Activated CD4-positive, alpha-beta T cell treated with anti-CD3 and anti-CD28 coated beads, Interleukin-2, amount 50 U/mL, for 24 hours (primary cell): ENCODE measurements around the gene MADCAM1.

Source experiments
- DNase-seq, 2 donors: peaks; one replicate each; pipeline ENCODE4 v3.0.0-alpha.2; 2020; ENCODE audit warnings: low read depth in 1 of 2, low spot score in 1 of 2

MADCAM1 gene

GRCh38 chr19:508204-509150 is 12.2 kb downstream of the MADCAM1 start:
- DNase-seq: no peak

DNA sequence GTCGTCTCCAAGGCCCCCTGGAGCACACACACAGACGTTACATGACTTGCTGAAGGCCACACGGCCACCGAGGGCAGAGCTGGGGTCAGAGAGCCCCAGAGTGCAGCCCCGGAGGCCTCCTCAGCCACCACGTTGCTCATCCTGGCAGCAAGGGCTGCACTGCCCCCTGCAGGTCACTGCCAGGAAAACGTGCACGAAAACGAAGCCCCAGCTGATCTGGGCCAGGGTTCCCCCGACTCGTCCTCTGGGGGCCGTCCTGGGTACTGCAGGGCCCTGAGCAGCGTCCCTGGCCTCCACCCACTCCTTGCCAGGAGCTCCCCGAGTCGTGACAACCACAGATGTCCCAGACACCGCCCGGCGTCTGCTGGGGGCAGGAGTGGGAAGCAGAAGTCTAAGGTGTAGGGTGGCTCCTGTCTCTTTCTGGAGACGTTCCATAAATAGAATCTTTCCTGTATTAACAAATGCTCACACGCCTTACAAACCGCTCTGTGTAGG is 14.4 kb downstream of the MADCAM1 start:
- peak; percentile 91 to 92 for DNase-seq

DNA sequence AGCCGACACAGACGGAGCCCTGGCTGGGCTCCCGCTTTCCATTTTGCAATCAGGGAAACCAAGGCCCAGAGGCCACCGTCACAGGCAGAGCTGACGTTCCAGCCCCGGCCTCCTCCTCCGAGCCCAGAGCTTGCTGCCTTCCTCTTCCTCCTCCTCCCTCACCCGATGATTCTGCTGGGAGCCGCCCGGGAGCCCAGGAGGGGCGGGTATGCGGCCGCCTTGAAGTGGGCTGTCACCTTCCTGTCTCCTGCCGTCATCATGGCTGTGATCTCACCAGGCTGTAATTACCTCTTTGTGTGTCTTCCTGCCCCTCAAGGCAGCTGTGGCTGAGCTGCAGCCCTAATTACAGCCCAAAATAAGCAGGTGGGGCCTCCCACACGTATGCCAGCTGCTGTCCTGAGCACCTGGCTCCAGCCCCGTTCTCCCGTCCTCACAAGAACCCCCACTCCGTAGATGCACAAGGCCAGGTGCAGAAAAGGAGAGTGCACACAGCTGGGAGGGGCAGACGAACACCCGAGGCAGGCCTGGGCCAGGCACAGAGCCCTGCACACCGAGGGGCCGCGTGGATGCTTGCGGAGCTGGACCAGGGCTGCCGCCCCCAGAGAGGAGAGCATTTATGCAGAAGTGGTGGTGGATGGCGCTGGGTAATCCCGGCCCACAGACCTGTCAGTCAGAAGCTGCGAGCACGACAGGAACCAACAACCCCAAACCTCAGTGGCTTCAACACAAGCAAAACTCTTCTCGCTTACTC is 15.0 kb downstream of the MADCAM1 start:
- peak; percentile 41 to 68 for DNase-seq

DNA sequence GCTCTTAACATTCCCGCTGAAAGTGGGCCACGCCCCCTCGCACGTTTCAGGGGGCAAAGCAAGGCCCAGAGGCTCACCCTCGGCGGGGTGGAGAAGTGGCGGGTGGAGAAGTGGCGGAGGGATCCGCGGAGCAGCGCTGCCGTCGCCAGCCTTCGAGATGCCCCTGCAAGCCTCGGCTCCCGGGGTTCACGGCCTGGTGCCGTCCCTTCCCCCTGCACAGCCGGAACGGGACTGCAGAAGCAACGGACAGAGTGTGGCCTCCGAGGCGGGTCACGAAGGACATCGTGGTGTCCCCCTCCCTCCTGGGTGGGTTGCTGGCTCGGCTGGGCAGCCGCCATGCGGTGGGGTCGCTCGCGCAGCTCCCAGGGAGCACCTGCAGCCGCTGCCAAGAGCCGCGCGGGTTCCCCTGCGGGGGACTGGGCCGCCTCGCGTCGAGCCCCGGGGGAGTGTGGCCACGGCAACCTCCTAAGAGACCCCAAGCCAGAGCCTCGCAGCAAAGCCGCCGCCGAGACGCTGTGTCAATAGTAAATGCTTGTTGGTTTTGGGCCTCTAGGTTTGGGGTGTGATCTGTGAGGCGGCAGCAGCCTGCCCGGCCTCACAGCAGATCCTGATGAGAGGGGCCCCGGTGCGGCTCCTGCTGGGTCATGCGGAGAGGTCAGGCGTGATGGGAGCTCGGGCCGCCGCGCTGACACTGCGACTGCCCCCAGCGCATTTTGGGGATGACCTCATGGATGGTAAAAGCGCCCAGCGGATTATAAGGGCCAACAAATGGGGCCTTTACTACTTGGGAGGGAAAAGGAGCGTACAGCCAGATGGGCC is 16.5 kb downstream of the MADCAM1 start:
- DNase-seq: no peak

DNA sequence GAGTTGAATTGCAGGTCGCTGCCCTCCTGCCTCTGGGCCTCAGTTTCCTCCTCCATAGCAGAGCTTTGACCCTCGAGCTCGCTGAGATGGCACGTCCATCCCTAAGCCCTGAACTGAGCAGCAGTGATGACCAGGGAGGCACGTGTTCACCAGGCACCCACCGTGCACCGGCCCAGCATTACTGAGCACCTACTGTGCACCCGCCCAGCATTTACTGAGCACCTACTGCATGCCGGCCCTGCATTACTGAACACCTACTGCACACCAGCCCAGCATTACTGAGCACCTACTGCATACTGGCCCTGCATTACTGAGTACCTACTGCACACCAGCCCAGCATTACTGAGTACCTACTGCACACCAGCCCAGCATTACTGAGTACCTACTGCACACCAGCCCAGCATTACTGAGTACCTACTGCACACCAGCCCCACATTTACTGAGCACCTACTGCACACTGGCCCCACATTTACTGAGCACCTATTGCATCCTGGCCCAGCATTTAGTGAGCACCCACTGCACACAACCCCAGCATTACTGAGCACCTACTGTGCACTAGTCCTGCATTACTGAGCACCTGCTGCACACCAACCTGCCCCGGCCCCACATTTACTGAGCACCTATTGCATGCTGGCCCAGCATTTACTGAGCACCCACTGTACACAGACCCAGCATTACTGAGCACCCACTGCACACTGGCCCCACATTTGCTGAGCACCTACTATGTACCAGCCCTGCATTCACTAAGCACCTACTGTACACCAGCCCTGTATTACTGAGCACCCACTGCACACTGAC is 17.3 kb downstream of the MADCAM1 start:
- DNase-seq: no peak

DNA sequence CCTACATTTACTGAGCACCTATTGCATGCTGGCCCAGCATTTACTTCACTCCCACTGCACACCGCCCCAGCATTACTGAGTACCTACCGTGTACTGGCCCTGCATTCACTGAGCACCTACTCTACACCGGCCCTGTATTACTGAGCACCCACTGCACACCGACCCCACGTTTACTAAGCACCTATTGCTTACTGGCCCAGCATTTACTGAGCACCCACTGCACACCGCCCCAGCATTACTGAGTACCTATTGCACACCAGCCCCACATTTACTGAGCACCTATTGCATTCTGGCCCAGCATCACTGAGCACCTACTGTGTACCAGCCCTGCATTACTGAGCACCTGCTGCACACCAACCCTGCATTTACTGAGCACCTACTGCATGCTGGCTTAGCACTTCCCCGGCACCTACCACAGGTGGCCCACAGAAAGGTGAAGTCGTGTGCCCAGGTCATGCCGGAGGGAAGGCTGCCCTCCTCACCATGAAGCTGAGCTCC is 17.9 kb downstream of the MADCAM1 start:
- no peak for DNase-seq

DNA sequence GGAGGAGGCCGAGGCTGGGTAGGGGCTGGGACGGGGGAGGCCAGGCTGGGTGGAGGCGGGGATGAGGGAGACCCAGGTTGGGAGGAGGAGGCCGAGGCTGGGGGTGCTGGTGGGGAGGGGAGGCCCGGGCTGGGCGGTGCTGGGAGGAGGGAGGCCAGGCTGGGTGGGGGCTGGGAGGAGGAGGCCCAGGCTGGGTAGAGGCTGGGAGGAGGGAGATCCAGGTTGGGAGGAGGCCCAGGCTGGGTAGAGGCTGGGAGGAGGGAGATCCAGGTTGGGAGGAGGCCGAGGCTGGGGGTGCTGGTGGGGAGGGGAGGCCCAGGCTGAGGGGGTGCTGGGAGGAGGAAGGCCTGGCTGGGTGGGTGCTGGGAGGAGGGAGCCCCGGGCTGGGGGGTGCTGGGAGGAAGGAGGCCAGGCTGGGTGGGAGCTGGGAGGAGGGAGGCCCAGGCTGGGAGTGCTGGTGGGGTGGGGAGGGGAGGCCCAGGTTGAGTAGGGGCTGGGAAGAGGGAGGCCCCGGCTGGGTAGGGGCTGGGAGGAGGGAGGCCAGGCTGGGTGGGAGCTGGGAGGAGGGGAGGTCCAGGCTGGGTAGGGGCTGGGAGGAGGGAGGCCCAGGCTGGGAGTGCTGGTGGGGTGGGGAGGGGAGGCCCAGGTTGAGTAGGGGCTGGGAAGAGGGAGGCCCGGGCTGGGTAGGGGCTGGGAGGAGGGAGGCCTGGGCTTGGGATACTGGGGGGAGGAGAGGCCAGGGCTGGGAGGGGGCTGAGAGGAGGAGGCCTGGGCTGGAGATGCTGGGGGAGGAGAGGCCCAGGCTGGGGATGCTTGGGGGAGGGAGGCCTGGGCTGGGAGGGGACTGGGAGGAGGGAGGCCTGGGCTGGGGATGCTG is 21.7 kb downstream of the MADCAM1 start:
- no peak for DNase-seq

GRCh38 chr19:518598-519231 is 22.4 kb downstream of the MADCAM1 start:
- peak in 1 of 2 donors; percentile 28 for DNase-seq

GRCh38 chr19:519449-519865 is 23.2 kb downstream of the MADCAM1 start:
- DNase-seq: no peak

DNA sequence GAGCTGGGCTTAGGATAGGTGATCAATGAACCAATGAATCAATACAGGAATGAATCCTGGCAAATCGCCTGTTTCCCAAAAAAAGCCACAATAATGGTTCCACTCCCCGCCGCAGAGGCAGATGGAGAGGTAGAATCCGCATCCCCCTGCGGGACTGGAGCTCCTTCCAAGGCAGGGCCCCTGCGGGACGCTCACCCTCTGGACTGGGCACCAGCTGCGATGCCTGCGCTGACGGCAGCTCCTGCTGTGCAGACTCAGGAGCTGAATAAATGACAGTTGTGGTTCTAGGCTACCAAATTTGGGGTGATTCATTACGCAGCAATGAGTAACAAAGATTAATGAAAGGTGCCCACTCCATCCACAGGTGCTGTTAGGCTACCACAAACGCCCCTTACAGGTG is 26.4 kb downstream of the MADCAM1 start:
- DNase-seq: no peak

GRCh38 chr19:524062-524674 is 27.9 kb downstream of the MADCAM1 start:
- no peak for DNase-seq

DNA sequence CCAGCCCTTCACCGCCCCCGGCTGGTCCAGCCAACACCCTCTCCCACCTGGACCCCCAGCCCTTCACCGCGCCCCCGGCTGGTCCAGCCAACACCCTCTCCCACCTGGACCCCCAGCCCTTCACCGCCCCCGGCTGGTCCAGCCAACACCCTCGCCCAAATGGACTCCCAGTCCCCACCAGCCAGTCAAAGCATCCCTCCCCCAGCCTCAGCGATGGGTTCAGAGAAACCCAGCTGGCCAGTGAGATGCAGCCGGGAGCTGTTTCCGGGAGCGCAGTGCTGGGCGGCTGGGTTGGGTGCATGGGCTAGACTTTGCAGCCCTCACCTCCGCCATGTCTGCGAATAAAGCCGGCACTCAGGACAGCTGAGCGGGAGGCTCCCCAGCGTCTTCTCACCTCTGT is 28.7 kb downstream of the MADCAM1 start:
- no peak for DNase-seq

DNA sequence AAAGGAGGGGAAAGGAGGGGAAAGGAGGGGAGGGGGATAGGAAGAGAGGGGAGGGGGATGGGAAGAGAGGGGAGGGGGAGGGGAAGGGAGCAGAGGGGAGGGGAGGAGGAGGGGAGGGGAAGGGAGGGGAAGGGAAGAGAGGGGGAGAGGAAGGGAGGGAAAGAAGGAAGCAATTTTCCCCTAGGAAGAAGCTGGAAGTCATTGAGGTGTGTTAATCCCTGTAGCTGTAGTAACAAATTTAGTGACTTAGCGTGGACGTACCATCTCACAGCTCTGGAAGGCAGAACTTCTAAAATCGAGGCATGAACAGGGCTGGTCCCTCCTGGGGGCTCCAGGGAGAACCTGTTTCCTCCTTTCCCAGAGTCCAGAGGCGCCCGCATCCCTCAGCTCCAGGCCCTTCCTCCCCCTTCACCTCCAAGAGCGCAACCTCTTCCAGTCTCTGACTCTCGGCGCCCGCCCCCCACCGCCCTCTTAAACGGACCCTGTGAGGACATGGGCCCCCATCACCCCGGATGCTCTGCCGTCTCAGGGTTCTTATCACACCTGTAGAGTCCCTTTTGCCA is 29.7 kb downstream of the MADCAM1 start:
- no peak for DNase-seq

- no peak for DNase-seq
Observed at GRCh38 chr19:530134-531008, 34.1 kb downstream of the MADCAM1 start.

DNA sequence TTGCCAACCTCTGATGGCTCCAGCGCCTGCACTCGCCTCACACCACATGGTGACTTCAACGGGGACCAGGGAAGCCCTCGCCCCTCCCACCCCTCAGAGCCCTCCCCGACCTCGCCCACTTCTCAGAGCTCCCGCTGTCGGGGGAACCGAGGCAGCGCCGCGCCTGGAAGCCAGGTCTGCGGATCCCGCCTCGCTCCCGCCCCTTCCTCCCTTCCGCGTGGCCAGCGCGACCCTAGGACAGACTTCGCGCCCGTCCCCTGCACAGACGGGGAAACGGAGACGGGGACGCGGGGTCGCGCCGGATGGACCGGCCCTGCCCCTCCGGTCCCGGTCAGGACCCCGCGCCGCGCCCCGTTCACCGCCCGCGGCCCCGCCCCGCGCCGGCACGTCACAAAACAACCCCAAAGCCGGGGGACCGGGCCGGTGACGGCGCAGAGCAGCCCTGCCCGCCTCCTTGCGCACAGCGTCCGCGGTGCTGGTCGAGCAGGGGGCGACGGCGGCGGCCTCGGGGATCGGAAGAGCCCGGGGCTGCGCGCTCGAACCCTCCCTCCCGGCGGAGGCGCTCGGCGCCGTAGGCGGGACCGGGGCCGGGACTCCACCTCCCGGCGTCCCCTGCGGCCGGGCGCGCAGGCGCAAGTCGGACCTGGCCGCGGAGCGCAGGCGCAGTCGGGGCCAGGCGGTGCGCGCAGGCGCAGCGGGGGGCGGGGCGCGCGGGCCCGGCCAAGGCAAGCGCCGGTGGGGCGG is 34.9 kb downstream of the MADCAM1 start:
- peak; percentile 79 to 85 for DNase-seq
